Activated T-helper 1 cell treated with anti-CD3 and anti-CD28 coated beads, Interleukin-2, amount 50 U/mL, for 16 hours (primary cell): ENCODE measurements around the gene RBM44.

Experiments used
- DNase-seq, 2 donors: peaks; one replicate each; pipeline ENCODE4 v3.0.0-alpha.2; 2020; ENCODE audit warnings: low read depth in 1 of 2, low spot score in 1 of 2

RBM44 gene

DNA sequence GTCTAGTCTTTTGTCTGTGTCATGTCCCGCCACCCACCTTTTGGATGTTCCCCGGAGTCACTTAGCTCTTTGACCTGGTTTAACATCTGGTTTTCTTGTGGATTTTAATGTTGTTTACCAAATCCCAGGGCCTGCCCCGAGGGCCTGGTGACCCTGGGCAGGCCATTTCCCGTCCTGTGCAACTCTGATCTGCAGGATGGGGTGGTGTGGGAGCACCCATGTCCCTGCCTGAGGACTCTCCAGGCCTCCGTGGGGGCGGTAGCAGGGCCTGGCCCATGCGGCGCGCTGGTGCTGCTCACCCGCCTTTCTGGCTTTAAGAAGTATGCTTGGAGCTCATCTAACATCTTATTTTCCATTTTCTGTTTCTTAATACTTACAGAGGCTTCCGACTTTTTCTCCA, 71.5 kb downstream of the RBM44 start:
- DNase-seq, result no peak

DNA sequence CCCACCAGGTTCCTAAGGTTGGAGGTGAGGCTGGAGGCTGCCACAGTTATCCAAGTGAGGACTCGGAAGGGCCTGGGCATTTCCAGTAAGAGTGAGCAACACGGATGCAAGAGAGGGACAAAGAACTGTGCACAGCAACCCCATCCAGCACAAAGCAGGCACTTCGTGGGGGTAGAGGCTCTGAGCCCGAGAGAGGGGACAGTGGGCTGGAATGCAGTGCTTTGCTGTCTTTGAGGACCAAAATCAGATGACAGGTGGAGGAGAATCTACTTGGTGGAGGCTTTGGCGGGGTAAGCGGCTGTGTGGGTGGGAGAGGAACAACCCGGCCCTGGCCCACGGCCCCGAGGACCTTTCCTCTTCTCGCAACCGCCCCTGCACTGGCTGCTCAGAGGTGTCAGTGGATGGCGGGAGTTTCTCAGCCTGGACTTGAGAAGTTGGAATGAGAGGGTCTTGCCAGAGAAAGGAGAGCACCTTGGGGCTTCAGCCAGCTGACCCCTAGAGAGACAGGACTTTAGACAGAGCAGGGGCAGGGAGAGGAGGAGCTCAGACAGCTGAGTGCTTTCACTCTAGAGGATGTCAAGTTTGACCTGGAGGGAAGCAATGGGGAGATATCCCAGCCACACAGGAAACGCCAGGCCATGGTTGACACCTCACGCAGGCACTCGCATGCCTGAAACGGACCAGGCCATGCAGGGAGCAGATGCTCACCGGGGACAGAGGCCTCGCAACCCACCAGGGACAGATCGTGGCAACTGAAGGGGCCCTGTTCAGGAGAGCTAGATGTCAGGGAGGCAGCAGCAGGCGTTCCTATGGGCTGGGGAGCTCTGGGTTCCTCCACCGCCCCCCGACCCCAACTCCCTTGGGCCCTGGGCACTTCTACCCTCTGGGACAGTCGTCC, 72.4 kb downstream of the RBM44 start:
- no peak for DNase-seq

DNA sequence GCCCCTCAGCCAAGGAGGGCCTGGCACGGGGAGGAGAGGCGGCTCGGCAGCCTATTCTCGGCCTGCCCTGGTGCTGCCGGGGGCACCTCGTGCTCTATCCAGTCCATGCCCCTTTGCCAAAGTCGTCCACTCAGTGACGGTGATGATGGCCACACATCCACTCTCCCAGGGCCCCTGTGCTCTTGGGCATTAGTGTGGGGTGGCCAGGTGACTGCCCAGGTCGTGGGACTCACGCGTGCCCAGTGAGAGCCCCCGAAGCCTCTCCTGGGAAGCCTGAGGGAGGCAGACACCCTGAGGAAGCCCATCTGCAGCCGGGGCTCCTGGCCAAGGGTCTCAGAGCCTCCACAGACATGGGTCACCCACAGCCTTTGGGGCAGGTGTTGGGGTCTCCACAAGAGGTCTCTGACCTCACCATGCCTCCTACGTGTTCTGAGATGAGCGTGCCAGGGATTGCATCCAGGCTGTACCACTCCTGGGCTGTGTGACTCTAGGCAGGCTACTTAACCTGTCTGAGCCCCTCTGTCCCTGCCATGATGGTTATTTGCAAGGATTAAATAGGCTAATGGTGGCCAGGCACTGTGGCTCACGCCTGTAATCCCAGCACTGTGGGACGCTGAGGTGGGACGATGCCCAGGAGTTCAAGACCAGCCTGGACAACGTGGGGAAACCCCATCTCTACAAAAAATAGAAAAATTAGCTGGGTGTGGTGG, 73.8 kb downstream of the RBM44 start:
- DNase-seq, result no peak

DNA sequence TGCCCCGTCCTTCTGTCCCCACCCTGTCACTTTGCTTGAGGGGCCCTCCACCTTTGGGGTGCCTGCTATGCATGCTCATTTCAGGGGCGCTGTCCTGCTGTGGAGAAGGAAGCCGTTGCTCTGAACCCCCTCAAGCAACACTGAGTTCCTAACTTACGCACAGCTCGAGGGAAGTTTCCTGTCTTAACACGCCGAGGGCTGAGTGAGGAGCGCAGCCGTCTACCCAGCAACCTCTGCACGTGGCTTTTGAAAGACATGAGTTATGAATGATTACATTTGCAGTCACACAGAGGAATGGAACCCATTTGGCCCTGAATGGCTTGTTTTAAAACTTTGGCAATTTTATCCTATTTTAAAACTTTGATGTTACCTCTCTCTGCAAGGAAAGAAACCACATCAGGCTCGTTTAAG, 74.8 kb downstream of the RBM44 start:
- no peak for DNase-seq

DNA sequence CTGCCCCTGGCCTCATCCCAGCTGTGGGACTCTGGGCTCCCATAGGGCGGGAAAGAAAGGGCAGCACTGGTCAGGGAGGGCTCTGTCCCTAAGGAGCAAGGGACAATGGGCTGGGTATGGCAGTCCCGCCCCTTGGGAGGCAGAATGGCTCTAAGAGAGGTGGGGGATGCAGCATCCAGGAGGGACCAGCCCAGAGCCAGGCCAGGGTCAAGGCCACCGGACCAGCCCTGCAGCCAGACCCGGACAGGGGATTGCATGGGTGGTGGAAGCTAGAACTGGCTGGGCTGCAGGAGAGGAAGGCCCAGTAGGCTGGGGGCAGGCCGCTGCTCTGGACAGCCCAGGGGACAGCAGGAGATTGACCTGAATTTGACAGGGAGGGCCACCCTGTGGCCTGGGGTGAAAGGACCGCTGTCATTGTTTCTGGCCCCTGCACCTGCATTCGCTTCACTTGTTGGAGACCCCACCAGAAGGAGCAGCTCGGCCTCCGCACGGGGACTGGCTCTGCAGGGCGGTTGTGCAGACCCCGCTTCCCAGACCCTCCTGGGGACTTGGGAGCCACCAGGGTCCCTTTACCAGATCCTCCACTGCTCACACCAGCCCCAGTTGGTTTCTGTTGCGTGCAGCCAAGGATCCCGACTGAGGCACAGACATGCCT, 75.4 kb downstream of the RBM44 start:
- no peak for DNase-seq

DNA sequence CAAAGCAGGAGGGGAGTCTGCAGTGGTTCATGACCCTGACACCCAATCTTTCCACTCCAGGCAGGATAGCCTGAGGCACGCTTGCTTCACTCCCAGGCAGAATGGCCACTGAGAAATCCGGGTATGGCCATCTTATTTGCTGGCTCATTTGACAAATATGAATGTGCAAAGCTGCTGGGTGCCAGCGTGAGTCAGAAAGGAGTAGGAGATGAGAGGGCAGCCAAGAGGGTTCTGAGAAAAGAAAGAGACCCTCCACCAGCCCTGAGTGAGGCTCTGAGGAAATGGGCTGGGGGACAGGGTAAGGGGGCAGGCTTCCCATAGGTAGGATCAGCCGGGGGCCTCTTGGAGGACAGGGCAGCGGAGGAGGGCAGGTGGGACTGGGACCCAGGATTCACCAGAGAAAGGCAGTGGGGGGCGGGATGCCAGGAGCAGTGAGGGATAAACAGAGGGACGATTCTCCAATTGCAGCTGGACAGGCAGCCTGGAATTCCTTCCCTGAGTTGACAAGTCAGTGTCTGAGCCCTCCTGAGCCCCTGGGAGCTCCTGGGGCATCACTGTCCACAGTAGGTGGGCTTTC, 76.1 kb downstream of the RBM44 start:
- no peak for DNase-seq

DNA sequence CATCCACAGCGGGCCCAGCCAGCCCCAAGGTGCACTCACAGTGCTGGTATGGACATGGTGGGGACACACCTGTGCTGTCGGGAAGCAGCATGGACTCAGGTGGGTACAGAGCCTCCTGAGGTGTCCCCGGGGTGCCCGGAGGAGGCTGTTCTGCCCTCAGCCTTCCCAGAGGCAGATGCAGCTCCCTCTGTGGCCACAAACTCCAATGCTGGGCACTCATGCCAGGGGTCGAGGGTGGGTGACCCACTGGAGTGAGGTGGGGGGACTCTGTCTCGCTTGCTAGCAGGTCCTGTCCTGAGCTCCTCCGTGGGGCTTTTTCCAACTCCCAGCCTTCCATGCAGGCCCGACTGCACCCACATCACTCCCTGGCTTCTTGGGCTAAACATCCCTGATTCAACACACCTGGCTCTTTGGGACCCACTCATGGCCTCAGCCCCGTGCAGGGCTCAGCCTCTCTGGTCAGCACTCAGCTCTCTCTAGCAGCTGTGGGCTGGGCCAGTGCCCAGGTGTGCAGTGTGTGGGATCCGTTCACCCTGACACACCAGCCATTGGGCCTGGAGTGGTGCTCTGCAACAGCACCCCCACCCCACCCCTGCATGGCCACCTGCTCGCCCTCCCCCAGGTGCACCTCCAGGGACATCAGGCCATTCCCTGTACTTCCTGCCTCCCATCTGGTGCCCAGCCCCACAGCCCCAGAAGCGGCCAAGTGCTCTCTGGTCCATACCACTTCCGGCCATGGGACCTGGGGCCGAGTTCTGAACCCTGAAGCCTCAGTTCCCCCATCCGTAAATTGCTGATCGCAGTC, 76.9 kb downstream of the RBM44 start:
- DNase-seq, result no peak

DNA sequence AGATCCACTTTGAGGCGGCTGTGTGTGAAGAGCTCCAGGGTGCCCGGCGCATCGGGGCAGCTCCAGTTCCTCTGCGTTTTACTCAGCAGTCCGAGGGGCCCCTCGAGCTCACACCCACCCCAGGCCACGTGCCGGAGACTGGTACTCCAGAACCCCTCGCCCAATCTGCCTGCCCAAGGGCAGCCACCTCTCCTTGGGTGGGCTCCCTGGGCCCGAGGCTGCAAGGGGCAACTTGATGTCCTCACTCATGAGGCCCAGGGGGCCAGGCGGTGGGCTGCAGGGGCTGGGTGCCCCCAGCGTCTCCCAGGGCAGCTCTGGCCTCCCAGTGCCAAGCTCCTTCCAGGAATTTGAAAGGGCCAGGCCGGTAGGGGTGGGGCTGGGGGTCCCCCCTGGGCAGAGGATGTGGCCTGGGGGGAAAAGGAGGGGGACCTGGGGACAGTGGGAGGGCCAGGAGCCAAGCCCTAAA, 77.5 kb downstream of the RBM44 start:
- DNase-seq, result no peak

DNA sequence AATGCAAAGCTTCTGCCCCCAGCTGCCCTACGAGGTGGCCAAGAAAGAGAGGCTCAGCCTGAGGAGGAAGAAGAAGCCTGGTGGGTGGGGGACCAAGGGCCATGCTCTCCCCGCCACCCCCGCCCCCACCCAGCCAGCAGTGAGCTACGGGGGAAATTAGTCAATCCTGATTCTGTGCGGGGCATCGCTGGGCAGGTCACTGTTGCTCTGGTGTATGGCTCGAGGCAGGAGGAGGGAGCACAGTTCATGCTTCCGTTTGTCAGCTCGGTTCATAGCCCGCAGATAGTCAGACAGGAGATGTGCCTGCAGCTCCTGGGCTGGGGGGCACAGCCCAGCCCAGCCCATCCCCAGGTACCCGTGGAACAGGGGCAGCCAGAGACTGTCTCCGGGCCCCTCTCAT, 78.0 kb downstream of the RBM44 start:
- DNase-seq, result no peak

DNA sequence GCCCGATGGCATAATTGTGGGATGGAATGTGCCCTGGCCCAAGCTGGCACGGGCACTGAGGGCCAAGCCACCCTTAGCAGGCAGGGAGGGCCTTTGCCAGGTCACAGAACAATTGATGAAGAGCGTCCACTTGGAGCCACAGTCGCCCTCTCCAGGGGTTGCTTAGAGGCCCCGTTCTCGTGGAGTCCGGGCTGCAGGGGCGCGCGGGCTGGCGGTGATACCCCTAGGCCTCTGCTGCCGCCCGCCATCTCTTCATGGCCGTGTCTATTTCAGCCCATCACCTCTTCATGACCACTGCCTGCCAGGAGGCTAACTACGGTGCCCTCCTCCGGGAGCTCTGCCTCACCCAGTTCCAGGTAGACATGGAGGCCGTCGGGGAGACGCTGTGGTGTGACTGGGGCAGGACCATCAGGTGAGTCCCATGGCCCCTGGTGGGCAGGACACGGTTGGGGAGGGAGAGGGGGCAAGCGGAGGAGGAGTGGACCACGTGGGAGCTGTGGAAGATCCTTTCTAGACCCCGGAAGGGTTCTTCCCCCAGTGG, 78.4 kb downstream of the RBM44 start:
- no peak for DNase-seq

DNA sequence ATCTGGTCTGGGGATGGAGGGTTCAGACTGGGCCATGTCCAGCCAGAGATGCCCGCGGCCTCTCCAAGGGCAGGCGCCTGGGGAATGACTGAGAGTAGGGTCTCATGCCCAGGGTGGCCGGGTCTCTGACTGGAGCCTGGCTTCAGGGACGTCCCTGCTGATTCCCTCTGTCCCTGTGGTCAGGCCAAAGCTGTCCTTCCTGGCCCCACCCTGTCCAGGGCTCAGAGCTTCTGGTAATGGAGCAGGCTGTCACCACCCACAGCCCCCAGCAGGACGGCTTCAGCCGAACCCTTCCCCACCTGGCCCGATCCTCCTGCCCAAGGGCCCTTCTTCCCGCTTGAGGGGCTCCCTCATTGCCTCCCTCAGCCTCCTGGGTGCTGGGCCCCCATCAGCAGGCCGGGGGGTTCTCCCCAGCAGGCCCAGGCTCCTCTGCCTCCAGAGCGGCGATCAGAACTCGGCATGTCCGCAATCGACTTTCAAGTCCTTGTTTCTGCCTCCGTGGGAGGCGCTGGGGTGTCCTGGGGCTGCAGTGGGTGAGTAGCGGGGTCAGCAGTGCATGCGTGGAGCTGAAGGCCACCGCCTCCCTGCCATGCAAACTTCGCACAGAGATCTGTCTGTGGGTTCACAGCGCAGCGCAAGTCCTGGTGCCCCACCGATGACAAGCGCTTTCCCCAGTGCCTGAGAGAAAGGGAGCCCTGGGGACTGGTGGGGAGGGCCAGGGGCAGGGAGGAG, 79.2 kb downstream of the RBM44 start:
- no peak for DNase-seq

DNA sequence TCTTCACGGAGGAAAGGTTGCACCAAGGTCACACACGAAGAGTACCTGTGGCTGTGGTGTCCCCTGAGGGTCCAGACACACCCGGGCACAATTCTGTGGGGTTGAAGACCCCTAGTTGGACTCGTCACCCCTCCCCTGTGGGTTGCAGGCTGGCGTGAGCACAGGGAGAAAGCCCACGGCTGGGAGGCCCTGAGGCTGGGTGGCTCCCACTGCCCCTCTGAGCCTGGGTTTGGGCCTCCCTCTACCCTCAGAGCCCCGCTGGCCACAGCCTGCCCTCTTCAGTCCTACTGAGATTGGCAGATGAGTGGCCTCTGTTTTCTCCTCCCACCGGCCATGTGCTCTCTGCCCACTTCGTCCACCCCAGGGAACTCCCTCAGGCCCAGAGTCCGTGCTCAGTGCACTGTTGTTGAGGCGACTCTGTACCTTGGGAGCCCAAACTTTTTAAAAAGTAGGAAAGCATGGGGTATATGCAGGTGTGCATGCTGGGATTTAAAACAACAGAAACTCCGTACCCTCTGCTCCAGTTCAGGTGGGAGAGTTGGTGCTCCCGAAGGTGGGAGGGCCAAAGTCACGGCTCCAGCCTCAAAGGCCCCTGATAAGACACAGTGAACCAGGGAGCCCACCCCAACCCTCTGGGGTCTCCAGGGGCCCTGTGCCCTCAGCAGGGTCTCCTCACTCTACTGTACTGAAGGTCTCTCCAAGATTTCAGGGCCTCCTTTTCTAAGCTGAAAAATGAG, 79.9 kb downstream of the RBM44 start:
- DNase-seq, result no peak

DNA sequence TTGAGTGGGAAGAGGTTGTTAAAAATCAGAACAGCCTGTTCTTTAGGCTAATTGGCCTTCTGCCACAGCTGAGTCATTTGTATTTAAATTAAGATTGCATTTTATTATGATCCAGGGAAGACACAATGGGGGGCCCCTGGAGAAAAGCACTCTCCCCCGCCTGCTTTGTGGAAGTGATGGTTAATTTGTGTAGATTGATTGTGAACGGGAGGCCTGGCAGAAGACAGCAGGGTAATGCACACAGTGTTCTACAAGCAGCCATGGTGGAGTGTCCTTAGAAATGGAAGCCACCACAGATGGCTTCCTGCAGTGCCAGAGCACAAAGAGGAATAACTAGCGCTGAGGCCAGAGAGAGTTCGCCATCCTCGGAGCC, 80.5 kb downstream of the RBM44 start:
- DNase-seq, result no peak

DNA sequence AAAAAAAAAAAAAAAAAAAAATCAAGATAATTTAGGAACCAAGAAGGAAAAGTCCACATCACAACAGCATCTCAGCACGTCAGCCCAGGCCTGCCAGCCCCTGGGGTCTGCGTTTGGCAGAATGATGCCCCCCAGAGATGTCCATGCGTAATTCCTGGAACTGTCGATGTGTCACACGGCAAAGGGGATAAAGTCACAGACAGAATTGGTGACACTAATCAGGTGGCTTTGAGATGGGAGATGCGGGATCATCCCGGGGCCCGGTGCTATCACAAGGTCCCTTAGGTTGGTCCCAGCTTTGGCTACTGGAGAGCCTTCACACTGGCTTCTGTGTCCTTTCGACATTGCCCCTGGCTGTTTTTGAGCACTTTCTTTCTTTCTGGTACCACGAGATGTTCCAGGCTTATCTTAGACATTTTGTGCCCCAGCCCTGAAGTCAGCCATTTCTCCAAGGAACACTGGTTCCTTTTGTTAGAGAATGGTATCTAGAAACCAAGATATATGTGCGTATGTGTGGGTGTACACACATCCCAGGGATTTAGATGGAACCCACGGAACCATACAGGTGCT, 81.5 kb downstream of the RBM44 start:
- DNase-seq, result no peak

DNA sequence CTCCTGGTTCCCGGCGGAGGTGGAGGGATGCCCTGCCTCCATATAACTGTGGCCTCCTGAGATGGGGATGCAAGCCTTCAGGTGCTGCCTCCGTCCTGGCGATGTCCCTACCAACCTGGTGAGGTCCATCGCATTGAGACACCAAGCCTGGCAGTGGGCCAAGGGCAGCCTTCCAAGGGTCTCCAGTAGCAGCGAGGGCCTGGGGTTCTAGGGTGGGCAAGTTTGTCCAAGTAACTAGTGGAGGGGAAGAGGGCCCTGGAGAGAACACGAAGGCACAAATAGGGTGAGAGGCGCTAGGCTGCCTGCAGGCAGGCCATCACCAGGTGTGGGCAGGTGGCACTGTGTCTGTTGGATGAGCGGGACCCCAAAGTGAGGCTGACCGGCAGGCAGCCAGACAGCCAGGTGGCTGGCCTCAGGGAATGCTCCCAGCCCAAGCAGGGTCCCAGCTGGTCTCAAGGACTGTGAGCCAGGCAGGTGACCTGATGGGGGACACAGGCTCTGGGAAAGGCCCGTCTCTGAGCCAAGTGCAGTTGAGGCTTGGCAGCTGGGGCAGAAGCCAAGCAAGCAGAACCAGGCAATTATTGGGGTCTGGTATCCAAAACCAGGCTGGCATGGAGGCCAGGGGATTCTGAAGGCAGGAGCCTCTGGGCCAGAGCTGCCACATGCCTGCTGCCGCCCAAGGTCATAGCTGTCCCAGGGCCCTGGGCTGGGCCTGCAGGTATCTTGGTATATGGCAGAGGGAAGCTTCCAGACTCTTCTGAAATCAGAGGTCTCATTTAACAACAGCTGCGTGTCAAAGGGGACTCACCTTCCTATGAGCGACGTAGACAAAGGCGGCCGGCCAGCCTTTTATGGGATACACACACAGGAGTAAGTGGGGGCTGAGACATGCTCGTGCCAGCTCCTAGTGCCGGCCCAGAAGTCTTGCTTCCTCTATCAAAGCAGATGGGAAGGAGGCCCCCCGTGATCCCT, 84.2 kb downstream of the RBM44 start:
- DNase-seq, result no peak

DNA sequence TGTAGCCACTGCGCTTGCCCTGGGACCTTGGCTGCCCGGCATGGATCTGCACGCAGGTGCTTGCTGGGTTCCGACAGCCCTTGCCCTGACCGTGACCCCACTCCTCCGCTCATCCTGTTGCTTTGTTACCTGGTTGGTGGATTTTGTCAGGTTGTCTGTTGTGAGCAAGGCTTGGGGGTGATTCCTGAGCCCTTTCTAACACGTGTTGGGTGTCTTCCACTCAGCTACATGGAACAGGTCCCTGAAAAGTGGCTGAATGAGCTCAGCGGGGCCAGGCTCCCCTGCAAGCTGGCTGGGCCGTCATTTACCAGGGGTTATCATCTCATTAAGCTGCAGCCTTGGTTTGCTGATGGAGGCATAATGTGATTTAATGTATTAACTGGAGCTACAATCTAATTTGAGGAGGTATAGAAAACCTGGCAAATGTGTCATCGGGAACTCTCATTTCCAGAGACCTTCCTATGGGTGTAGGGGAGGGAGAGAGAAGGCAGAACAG, 85.4 kb downstream of the RBM44 start:
- no peak for DNase-seq

DNA sequence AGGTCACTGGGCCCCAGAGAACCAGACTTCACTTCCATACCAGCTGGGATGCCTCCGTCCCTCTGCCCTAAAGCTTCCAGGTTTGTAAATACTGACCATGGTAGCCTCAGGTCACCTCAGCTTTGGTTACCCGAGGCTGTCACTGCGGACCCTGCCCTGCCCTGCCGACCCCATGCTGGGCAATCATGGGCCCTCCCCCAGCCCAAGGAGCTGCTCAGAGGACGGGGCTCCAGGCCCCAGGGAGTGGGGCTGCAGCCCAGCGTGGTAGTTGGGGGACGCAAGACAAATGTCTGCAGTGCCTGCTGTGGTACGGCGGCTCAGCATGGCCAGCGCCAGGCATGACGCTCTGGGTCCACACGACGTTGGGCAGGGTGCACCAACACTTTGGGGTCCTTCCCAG, 86.1 kb downstream of the RBM44 start:
- no peak for DNase-seq
